GM19351 (cell line): ENCODE measurements around the gene RPP25.
A peak's percentile ranks its signal among the peaks of the same experiment; 100 is the strongest.

Experiments used
- ATAC-seq: cut with Tn5 transposase; IDR thresholded peaks from one replicate; pipeline ENCODE4 v1.9.1; 2021; ENCODE audit warnings: mild to moderate bottlenecking, moderate library complexity; ENCODE audit not compliant: unreplicated experiment

The RPP25 gene

GRCh38 chr15:74956648-74957475 is at the start of gene RPP25:
RPP25 (minus strand) TSS chr15:74956772; CDS start chr15:74956583, 189 bp downstream.
- peak; percentile 79 for ATAC-seq

- no peak for ATAC-seq
These were observed 45.8 kb upstream of the RPP25 start for GRCh38 chr15:75002398-75002797.

GRCh38 chr15:75001310-75001709 is 44.7 kb upstream of the RPP25 start:
- ATAC-seq: no peak

- ATAC-seq: no peak
These were observed 41.0 kb upstream of the RPP25 start for GRCh38 chr15:74997543-74997942.

- no peak for ATAC-seq
These were observed 40.6 kb upstream of the RPP25 start for GRCh38 chr15:74997141-74997540.

- ATAC-seq: no peak
These were observed 39.5 kb upstream of the RPP25 start for GRCh38 chr15:74995779-74996765.

- peak; percentile 57 for ATAC-seq
These were observed 38.7 kb upstream of the RPP25 start, which contains the start of gene SCAMP5 for GRCh38 chr15:74995182-74995778. SCAMP5 (plus strand) TSS chr15:74995563; CDS start chr15:75011840, 16,277 bp downstream.

- no peak for ATAC-seq
These were observed 38.1 kb upstream of the RPP25 start for GRCh38 chr15:74994685-74995084.

GRCh38 chr15:74994236-74994635 is 37.7 kb upstream of the RPP25 start:
- ATAC-seq: no peak

GRCh38 chr15:74992619-74993018 is 36.0 kb upstream of the RPP25 start:
- ATAC-seq: no peak

GRCh38 chr15:74989527-74989926 is 33.0 kb upstream of the RPP25 start:
- no peak for ATAC-seq

- ATAC-seq: no peak
These were observed 31.6 kb upstream of the RPP25 start for GRCh38 chr15:74988007-74988800.

- ATAC-seq: no peak
These were observed 27.2 kb upstream of the RPP25 start for GRCh38 chr15:74983725-74984231.

GRCh38 chr15:74982183-74982582 is 25.6 kb upstream of the RPP25 start:
- ATAC-seq: no peak

GRCh38 chr15:74978503-74978902 is 21.9 kb upstream of the RPP25 start:
- no peak for ATAC-seq

GRCh38 chr15:74978077-74978476 is 21.5 kb upstream of the RPP25 start:
- no peak for ATAC-seq

GRCh38 chr15:74977599-74977998 is 21.0 kb upstream of the RPP25 start:
- no peak for ATAC-seq

- ATAC-seq: no peak
These were observed 19.6 kb upstream of the RPP25 start for GRCh38 chr15:74976159-74976558.

GRCh38 chr15:74967670-74968069 is 11.1 kb upstream of the RPP25 start:
- ATAC-seq: no peak

- ATAC-seq: no peak
These were observed 8.2 kb upstream of the RPP25 start for GRCh38 chr15:74964794-74965193.
